Measurements from ENCODE around the gene MBNL2.

MBNL2 gene

DNA sequence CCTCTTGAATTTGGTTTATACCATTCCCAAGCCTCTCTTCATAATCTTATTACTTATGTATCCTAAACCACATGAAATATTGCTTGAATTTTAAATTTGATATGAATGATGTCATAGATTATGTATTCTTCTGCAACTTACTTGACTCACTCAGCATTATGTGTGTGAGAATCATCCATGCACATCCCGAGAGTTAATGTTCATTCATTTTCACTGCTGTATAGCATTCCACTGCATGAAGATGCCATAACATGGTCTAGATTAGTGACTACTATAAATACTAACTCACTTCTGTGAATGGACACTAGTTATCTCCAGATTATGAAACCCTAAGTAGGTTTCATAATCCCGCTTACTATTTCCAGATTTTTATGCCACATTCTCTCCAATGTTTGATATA is 186.8 kb downstream of the MBNL2 start:
- Histone ChIP-seq H3K9me3 (ENCODE audit: control insufficient read depth, low read depth, low read length) (no peaks in the 10 kb centered on the region), H3K4me1 (ENCODE audit: control insufficient read depth, low read depth, low read length) (peaks cover 2% of the 10 kb centered on the region), H3K36me3 (ENCODE audit: control insufficient read depth, low read depth, low read length) (no peaks in the 10 kb centered on the region), H3K4me3 (ENCODE audit: low read length) (no peak overlapping the region), H3K27me3 (ENCODE audit: control insufficient read depth, insufficient read depth, low read length) (no peaks in the 10 kb centered on the region), H3K27ac (ENCODE audit: low read length) (no peak overlapping the region), H3K9ac (ENCODE audit: low read length) (no peak overlapping the region)

DNA sequence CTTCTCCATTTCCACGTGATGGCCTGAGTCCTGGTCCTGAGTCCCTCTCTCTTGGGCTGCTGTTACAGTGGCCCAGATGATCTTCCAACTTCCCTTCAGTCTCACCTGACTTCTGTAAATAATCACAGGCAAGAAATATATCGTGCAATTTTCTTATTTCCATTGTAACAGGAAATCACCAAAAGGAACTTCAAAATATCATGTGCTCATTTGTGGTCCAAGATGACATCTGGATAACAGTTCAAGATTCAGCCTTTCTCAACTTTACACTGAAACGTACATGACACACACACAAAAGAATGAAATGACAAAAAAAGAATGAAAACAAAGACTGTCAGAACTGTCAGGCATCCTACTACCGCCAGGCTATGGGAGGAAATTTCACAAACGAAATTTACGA is 189.9 kb downstream of the MBNL2 start:
- Histone ChIP-seq H3K4me3 (ENCODE audit: low read length) (no peak overlapping the region), H3K27ac (ENCODE audit: low read length) (no peak overlapping the region), H3K9ac (ENCODE audit: low read length) (no peak overlapping the region), H3K36me3 (ENCODE audit: control insufficient read depth, low read depth, low read length) (no peaks in the 10 kb centered on the region), H3K27me3 (ENCODE audit: control insufficient read depth, insufficient read depth, low read length) (no peaks in the 10 kb centered on the region), H3K4me1 (ENCODE audit: control insufficient read depth, low read depth, low read length) (peaks cover 6% of the 10 kb centered on the region), H3K9me3 (ENCODE audit: control insufficient read depth, low read depth, low read length) (no peaks in the 10 kb centered on the region)

DNA sequence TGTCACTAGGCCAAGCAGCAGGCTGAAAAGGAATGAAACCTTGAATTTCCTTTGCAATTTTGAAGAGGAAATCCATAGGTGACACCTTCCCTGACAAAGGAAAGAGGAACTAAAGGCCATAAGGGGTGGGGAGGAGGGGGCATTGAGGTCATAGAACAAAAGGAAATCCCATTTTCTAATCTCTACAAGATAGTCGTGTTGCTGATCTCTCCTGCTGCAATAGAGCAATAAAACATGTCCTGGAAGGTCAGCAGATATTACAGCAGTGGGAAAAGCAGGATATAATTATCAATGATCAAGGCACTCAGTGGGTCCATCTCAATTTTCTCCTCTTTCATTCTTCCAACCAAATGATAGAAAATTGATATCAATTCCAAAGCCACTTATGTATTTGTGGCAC is 191.6 kb downstream of the MBNL2 start:
- H3K27ac ChIP-seq (ENCODE audit: low read length) = no peak overlapping the region
- H3K27me3 ChIP-seq (ENCODE audit: control insufficient read depth, insufficient read depth, low read length) = no peaks in the 10 kb centered on the region
- H3K9ac ChIP-seq (ENCODE audit: low read length) = no peak overlapping the region
- H3K4me3 ChIP-seq (ENCODE audit: low read length) = no peak overlapping the region
- H3K4me1 ChIP-seq (ENCODE audit: control insufficient read depth, low read depth, low read length) = peaks cover 6% of the 10 kb centered on the region
- H3K9me3 ChIP-seq (ENCODE audit: control insufficient read depth, low read depth, low read length) = no peaks in the 10 kb centered on the region
- H3K36me3 ChIP-seq (ENCODE audit: control insufficient read depth, low read depth, low read length) = no peaks in the 10 kb centered on the region

DNA sequence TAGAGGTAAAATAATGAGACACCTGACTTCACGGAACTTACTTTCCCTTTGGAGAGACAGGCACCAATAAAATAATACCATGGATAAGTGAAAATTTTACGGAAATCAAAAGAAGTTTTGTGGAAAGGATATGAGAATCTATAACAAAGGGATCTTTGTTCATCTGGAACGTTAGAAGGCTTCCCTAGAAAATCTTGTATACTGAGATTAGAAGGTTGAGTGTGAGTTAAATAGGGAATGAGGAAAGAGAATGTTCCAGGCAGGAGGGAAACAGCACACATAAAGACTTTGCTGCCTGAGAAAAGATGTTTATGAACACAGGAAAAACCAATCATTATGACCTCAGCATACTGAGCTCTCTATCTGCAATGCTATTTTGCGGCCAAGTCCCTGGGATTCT is 192.3 kb downstream of the MBNL2 start:
- no peak overlapping the region for H3K9ac ChIP-seq (ENCODE audit: low read length)
- no peaks in the 10 kb centered on the region for H3K36me3 ChIP-seq (ENCODE audit: control insufficient read depth, low read depth, low read length)
- peaks cover 6% of the 10 kb centered on the region for H3K4me1 ChIP-seq (ENCODE audit: control insufficient read depth, low read depth, low read length)
- H3K4me3 ChIP-seq (ENCODE audit: low read length) = no peak overlapping the region
- H3K9me3 ChIP-seq (ENCODE audit: control insufficient read depth, low read depth, low read length) = no peaks in the 10 kb centered on the region
- no peaks in the 10 kb centered on the region for H3K27me3 ChIP-seq (ENCODE audit: control insufficient read depth, insufficient read depth, low read length)
- H3K27ac ChIP-seq (ENCODE audit: low read length) = no peak overlapping the region

DNA sequence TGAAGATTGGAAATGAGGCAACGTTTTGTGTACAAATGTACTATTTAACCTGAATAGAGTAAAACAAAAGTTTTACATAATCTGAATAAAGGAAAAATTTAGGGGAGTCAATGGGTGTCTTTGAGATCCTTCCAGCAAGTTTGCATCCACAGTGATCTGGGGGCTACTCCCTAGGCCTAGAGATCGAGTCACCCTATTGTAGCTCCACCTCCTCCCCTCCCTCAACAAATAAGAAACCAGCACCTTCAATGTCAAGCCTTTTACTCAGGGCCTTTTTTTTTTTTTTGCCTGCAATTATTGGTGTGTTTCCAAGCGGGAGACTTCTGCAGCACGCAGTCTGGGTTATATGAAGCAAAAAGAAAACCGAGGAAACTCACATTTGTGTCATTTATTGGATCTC is 195.6 kb downstream of the MBNL2 start:
- H3K9me3 ChIP-seq (ENCODE audit: control insufficient read depth, low read depth, low read length) = no peaks in the 10 kb centered on the region

DNA sequence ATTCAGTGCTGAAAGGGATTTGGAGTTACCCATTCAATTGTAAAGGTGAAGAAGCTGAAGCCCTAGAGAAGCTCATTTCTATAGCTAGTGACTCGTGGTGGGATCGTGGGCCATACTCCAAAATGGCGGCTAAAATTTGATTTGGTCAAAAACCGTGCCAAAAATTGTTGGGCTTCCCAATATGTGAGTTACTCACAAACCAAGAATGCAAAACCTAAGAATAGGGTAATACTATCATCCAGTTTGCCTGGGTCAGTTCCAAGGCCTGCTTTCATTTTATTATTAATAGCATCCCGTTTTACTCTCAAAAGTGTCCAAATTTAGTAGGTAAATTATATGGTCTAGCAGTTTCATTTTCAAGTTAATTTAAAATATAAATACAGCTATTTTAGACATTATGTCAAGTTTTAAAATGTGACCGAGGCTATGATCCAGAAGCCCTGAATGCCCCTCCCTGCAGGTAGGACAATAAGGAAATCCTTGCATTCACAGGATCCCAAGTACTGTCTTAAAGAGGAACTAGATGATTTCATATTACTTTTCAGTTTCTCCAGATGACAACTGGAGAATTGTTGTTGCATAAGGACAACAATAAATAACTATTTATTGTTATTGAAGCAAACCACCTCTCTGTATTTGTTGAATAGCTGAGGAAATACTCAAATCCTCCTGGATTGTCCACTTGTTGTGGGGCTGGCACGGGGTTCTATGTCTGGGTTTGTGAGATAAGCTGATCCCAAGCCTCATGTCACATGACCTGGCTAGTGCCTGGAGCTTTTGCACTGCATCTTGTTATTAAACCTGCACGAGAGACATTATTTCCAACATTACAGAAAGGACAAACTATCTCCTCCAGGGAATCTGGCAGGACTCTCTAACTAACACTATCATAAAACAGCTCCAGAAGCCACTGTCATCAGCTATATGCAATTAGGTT is 200.3 kb downstream of the MBNL2 start:
- H3K27ac ChIP-seq (ENCODE audit: low read length) = no peak overlapping the region
- H3K27me3 ChIP-seq (ENCODE audit: control insufficient read depth, insufficient read depth, low read length) = no peaks in the 10 kb centered on the region
- no peaks in the 10 kb centered on the region for H3K4me1 ChIP-seq (ENCODE audit: control insufficient read depth, low read depth, low read length)
- H3K9me3 ChIP-seq (ENCODE audit: control insufficient read depth, low read depth, low read length) = no peaks in the 10 kb centered on the region
- no peaks in the 10 kb centered on the region for H3K36me3 ChIP-seq (ENCODE audit: control insufficient read depth, low read depth, low read length)
- no peak overlapping the region for H3K9ac ChIP-seq (ENCODE audit: low read length)
- no peak overlapping the region for H3K4me3 ChIP-seq (ENCODE audit: low read length)

More for the DNA sequence above, 195.6 kb downstream of the MBNL2 start:
- Histone ChIP-seq H3K4me1 (ENCODE audit: control insufficient read depth, low read depth, low read length) (peaks cover 6% of the 10 kb centered on the region), H3K27ac (ENCODE audit: low read length) (no peak overlapping the region), H3K27me3 (ENCODE audit: control insufficient read depth, insufficient read depth, low read length) (no peaks in the 10 kb centered on the region), H3K4me3 (ENCODE audit: low read length) (no peak overlapping the region), H3K36me3 (ENCODE audit: control insufficient read depth, low read depth, low read length) (no peaks in the 10 kb centered on the region), H3K9ac (ENCODE audit: low read length) (no peak overlapping the region)

DNA sequence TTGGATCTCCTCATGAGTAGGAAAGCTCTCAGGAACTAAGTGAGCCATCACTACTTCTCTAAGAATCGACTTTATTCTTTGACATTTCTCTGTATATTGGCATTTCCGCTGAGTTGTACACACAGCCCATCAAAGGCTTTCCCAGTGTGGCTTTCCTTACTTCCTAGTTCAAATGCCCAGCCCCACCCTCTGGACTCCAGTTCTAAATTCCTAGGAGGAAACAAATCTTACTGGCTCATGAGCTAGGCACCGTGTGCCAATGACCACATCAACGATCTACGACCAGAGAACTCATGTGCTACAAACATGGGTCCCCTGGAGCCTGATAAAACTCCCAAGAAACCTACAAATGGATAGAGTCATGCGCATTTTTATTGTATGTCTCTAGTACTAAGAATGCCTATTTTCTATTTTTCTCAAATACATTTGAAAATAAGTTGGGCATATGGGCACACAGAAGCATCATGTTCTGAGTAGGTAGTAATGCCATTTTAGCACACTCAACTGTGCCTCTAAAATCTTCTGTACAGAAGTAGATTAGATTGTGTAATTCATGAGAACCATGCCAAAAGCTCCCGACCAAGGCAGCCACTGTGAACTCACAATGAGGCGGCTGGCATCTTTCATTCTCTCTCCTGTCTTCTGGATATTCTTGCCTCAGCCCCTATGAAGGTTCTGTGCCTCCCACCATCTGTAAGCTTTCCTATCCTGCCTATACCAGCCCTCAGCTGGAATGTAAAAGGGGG is 201.3 kb downstream of the MBNL2 start:
- Histone ChIP-seq H3K9me3 (ENCODE audit: control insufficient read depth, low read depth, low read length) (no peaks in the 10 kb centered on the region), H3K9ac (ENCODE audit: low read length) (no peak overlapping the region), H3K36me3 (ENCODE audit: control insufficient read depth, low read depth, low read length) (no peaks in the 10 kb centered on the region), H3K4me3 (ENCODE audit: low read length) (no peak overlapping the region), H3K27ac (ENCODE audit: low read length) (no peak overlapping the region), H3K27me3 (ENCODE audit: control insufficient read depth, insufficient read depth, low read length) (no peaks in the 10 kb centered on the region), H3K4me1 (ENCODE audit: control insufficient read depth, low read depth, low read length) (no peaks in the 10 kb centered on the region)

DNA sequence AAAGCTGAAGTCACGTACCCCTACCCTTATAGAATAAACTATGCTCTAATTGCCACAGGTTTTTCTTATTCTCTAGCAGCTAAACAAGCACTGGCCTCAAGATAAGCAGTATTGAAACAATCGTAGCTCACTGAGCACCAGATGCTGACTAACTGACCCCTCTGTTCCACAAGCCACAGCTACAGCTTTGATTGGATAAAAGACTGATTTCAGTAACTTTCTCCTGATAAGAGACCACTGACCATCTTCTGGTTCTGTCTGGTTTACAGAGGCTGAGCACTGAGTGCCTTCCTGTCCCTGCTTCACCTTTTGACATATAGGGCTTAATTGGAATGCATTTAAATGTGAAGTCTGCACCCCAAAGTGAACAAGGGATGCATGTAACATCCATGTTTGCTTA is 203.5 kb downstream of the MBNL2 start:
- no peak overlapping the region for H3K27ac ChIP-seq (ENCODE audit: low read length)

DNA sequence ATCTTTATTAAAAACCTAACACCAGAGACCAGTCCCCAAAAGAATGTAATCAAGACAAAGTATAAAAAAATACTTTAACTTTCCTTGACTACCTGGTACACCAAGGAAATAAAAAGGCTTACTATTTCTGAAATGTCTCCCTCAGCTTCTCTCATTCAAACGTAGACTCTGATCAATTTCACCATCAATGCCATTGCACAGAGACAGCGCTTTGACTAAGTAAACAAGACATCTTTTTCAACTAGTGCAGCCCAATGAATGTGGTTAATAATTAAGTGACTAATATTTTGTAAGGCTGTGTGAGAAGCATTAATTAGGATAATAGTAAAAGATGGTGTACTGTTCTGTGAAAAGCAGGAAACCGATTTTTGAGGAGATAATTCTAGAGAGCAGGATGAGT is 204.6 kb downstream of the MBNL2 start:
- Histone ChIP-seq H3K4me3 (ENCODE audit: low read length) (no peak overlapping the region), H3K4me1 (ENCODE audit: control insufficient read depth, low read depth, low read length) (no peaks in the 10 kb centered on the region), H3K27ac (ENCODE audit: low read length) (no peak overlapping the region), H3K27me3 (ENCODE audit: control insufficient read depth, insufficient read depth, low read length) (no peaks in the 10 kb centered on the region), H3K9ac (ENCODE audit: low read length) (no peak overlapping the region), H3K9me3 (ENCODE audit: control insufficient read depth, low read depth, low read length) (no peaks in the 10 kb centered on the region), H3K36me3 (ENCODE audit: control insufficient read depth, low read depth, low read length) (no peaks in the 10 kb centered on the region)

More for the DNA sequence above, 203.5 kb downstream of the MBNL2 start:
- Histone ChIP-seq H3K4me3 (ENCODE audit: low read length) (no peak overlapping the region), H3K4me1 (ENCODE audit: control insufficient read depth, low read depth, low read length) (no peaks in the 10 kb centered on the region), H3K9ac (ENCODE audit: low read length) (no peak overlapping the region), H3K27me3 (ENCODE audit: control insufficient read depth, insufficient read depth, low read length) (no peaks in the 10 kb centered on the region), H3K36me3 (ENCODE audit: control insufficient read depth, low read depth, low read length) (no peaks in the 10 kb centered on the region), H3K9me3 (ENCODE audit: control insufficient read depth, low read depth, low read length) (no peaks in the 10 kb centered on the region)

DNA sequence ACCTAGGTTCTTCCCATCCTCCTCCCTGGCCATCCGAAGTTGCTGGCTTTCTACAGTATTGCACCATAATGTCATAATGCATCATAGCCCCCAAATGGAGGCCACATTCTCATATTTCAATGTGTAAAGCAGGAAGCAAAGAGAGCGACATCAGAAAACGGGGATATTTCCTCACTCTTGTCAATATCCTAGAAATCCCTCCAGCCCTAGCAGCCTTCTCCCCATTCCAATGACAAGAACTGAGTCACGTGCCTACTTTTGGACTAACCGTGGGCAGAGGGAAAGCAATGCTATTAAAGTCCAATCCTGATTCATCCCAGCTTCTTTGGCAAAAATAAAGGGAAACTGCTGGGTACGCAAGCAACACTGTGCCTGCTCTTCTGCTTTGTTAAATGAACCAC is 207.5 kb downstream of the MBNL2 start:
- H3K27ac ChIP-seq (ENCODE audit: low read length) = no peak overlapping the region
- no peaks in the 10 kb centered on the region for H3K4me1 ChIP-seq (ENCODE audit: control insufficient read depth, low read depth, low read length)
- no peaks in the 10 kb centered on the region for H3K9me3 ChIP-seq (ENCODE audit: control insufficient read depth, low read depth, low read length)
- H3K9ac ChIP-seq (ENCODE audit: low read length) = no peak overlapping the region
- no peaks in the 10 kb centered on the region for H3K36me3 ChIP-seq (ENCODE audit: control insufficient read depth, low read depth, low read length)
- no peaks in the 10 kb centered on the region for H3K27me3 ChIP-seq (ENCODE audit: control insufficient read depth, insufficient read depth, low read length)
- no peak overlapping the region for H3K4me3 ChIP-seq (ENCODE audit: low read length)

DNA sequence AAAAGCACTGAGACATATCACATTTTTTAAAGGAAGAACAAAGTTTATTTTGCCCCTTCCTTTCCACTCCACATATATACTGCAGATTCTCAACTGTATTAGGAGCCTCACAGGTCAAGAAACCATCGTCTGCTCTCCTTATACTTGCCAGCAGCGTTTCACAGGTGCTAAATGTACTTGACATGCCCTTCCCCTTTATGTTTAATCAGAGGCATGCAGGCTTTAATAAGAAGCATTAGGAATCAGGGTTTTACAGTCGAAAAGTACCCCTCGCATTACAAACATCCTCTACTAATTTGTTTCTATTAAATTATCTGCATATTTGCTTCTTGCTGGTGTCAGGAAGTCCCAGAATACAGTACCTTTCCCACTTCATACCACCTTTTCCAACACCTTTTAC is 208.2 kb downstream of the MBNL2 start:
- no peak overlapping the region for H3K4me3 ChIP-seq (ENCODE audit: low read length)
- no peak overlapping the region for H3K9ac ChIP-seq (ENCODE audit: low read length)
- no peaks in the 10 kb centered on the region for H3K9me3 ChIP-seq (ENCODE audit: control insufficient read depth, low read depth, low read length)
- H3K36me3 ChIP-seq (ENCODE audit: control insufficient read depth, low read depth, low read length) = no peaks in the 10 kb centered on the region
- no peaks in the 10 kb centered on the region for H3K4me1 ChIP-seq (ENCODE audit: control insufficient read depth, low read depth, low read length)
- no peak overlapping the region for H3K27ac ChIP-seq (ENCODE audit: low read length)
- H3K27me3 ChIP-seq (ENCODE audit: control insufficient read depth, insufficient read depth, low read length) = no peaks in the 10 kb centered on the region

All from iPS-18a (cell line).